A549 treated with CpdA at 1 μM for 4 hours (cell line): Measurements from ENCODE around the gene HIVEP2. TPM values are rescaled to one million over a fixed set of nuclear protein-coding genes. Genes with fewer than 3 reads are reported as not detected.

Experiments used
- total RNA-seq: library from RNA; stranded (reverse); fragments of 200-300 nt; extraction: Qiagen RNA extraction; gene quantifications from 5 replicates; pipeline ENCODE4 v1.2.3, GENCODE V29; 2022; ENCODE audit warnings: low read depth

Gene HIVEP2
- total RNA-seq = 2.5 to 5.0 TPM (median 4.1 TPM) in 5 replicates

DNA sequence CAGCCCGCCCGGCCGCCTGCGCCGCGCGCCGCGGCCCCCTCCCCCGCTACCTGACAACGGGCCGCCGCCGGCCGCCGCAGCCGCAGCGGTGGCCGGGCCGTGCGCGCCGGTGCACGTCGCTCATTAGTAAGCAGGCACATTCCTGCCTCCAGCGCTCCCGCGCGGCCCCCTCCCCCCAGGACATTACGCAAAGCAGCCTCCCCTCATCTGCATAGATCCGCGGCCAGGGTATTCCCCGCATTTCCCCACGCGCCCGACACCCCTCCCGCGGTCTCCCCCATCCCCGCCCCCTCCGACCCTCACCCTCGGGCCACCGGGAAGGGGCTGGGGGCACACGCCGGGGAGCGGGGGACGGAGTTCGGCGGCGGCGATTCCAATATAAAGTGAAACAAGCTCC is at the start of gene HIVEP2:
Gene HIVEP2 (minus strand): TSS at position 128 of the 397 bp plus-strand sequence. CDS start 170,438 bp downstream, outside the sequence.

Other genes starting within 250 kb of the HIVEP2 start
- gene AIG1, start 115.7 kb upstream of the HIVEP2 start, total RNA-seq = 21.5 to 27.6 TPM (median 23.0 TPM) in 5 replicates